IMR-90 (cell line): ENCODE results near the gene PHF21B. TPM values are rescaled to one million over a fixed set of nuclear protein-coding genes. Genes with fewer than 3 reads are reported as not detected.

Source experiments
- ATAC-seq: fragments of 200-7000 bp; cut with Tn5 transposase; 2 replicates; pipeline ENCODE4 v1.9.1; 2020; ENCODE audit warnings: low read depth, mild to moderate bottlenecking, moderate library complexity
- BruUV-seq: library from RNA; stranded (reverse); fragments of 400-500 nt; replicated peaks from 2 replicates; lab custom pipeline; 2021; lab: Mats Ljungman, UMichigan
- CTCF ChIA-PET: fragments of 300-600 bp; formaldehyde crosslinking; extraction: SDS; loops from one replicate; lab custom pipeline; 2021; ENCODE audit warnings: antibody characterized with exemption; lab: Yijun Ruan, JAX
- POLR2A ChIA-PET: fragments of 300-600 bp; sonication (Branson Sonifier 250); formaldehyde crosslinking; loops from one replicate; lab custom pipeline; 2022; ENCODE audit warnings: antibody characterized with exemption; ENCODE audit not compliant: unreplicated experiment; lab: Charles Lee
- DNase-seq: peaks from one replicate; pipeline ENCODE4 v3.0.0; 2013
- H2AFZ ChIP-seq: replicated peaks from 2 replicates; pipeline ENCODE3; 2013; ENCODE audit warnings: low read length, mild to moderate bottlenecking; ENCODE audit not compliant: poor library complexity
- H2AK5ac ChIP-seq: 2 replicates; pipeline ENCODE4 v1.6.1; 2013; ENCODE audit warnings: low read depth, low read length, inconsistent platforms
- H2AK9ac ChIP-seq: replicated peaks from 2 replicates; pipeline ENCODE3; 2013; ENCODE audit warnings: mild to moderate bottlenecking, low read depth, low read length, moderate library complexity; ENCODE audit not compliant: poor library complexity
- H2BK120ac ChIP-seq: 2 replicates; pipeline ENCODE4 v1.6.1; 2013; ENCODE audit warnings: low read depth, low read length, inconsistent platforms
- H2BK15ac ChIP-seq: 3 replicates; pipeline ENCODE4 v1.6.1; 2013; ENCODE audit warnings: low read depth, low read length, inconsistent platforms
- H2BK20ac ChIP-seq: 2 replicates; pipeline ENCODE4 v1.6.1; 2013; ENCODE audit warnings: low read depth, mild to moderate bottlenecking, inconsistent platforms, low read length, moderate library complexity
- H2BK5ac ChIP-seq: 2 replicates; pipeline ENCODE4 v1.6.1; 2013; ENCODE audit warnings: mild to moderate bottlenecking, low read depth, low read length, inconsistent platforms; ENCODE audit not compliant: poor library complexity, severe bottlenecking
- H3K14ac ChIP-seq: replicated peaks from 2 replicates; pipeline ENCODE4 v1.6.1; 2013; ENCODE audit warnings: low read depth, low read length, inconsistent platforms
- H3K18ac ChIP-seq: 2 replicates; pipeline ENCODE4 v1.6.1; 2013; ENCODE audit warnings: low read depth, low read length, control low read depth
- H3K23ac ChIP-seq: 2 replicates; pipeline ENCODE4 v1.6.1; 2013; ENCODE audit warnings: low read depth, low read length, inconsistent platforms
- H3K27ac ChIP-seq: 2 replicates; pipeline ENCODE4 v1.5.1; 2013; ENCODE audit warnings: mild to moderate bottlenecking, control low read depth, low read length; ENCODE audit not compliant: insufficient read depth
- H3K27me3 ChIP-seq: 2 replicates; pipeline ENCODE4 v1.6.1; 2013; ENCODE audit warnings: low read length; ENCODE audit not compliant: control insufficient read depth, insufficient read depth
- H3K36me3 ChIP-seq: 2 replicates; pipeline ENCODE4 v1.6.1; 2013; ENCODE audit warnings: low read length, mixed read lengths; ENCODE audit not compliant: control insufficient read depth, insufficient read depth
- H3K4ac ChIP-seq: 2 replicates; pipeline ENCODE4 v1.6.1; 2013; ENCODE audit warnings: low read depth, low read length, inconsistent platforms
- H3K4me1 ChIP-seq: 2 replicates; pipeline ENCODE4 v1.6.1; 2013; ENCODE audit warnings: low read length, mixed read lengths; ENCODE audit not compliant: control insufficient read depth, insufficient read depth
- H3K4me2 ChIP-seq: 2 replicates; pipeline ENCODE4 v1.6.1; 2013; ENCODE audit warnings: low read depth, mild to moderate bottlenecking, control low read depth, low read length, moderate library complexity
- H3K4me3 ChIP-seq: 2 replicates; pipeline ENCODE4 v1.5.1; 2013; ENCODE audit warnings: low read depth, mild to moderate bottlenecking, control low read depth, low read length, moderate library complexity; ENCODE audit not compliant: insufficient read depth
- H3K56ac ChIP-seq: 2 replicates; pipeline ENCODE4 v1.6.1; 2013; ENCODE audit warnings: low read length, inconsistent platforms; ENCODE audit not compliant: insufficient read depth; ENCODE audit errors: extremely low read depth
- H3K79me1 ChIP-seq, 2 experiments: 2 replicates each; pipeline ENCODE4 v1.6.1; 2013; ENCODE audit warnings: low read length in 2 of 2, inconsistent platforms in 1 of 2, low read depth in 1 of 2
- H3K9ac ChIP-seq: 2 replicates; pipeline ENCODE4 v1.6.1; 2013; ENCODE audit warnings: low read depth, low read length, control low read depth
- H3K9me1 ChIP-seq: 2 replicates; pipeline ENCODE4 v1.6.1; 2013; ENCODE audit warnings: low read length, inconsistent platforms; ENCODE audit not compliant: insufficient read depth
- H3K9me3 ChIP-seq: 2 replicates; pipeline ENCODE4 v1.6.1; 2013; ENCODE audit warnings: low read length; ENCODE audit not compliant: control insufficient read depth, insufficient read depth
- H4K20me1 ChIP-seq: 2 replicates; pipeline ENCODE4 v1.6.1; 2013; ENCODE audit warnings: low read length, inconsistent platforms; ENCODE audit not compliant: insufficient read depth
- H4K5ac ChIP-seq: 2 replicates; pipeline ENCODE4 v1.6.1; 2013; ENCODE audit warnings: mild to moderate bottlenecking, low read depth, low read length, control low read depth
- H4K8ac ChIP-seq, 2 experiments: 2 replicates each; pipeline ENCODE4 v1.6.1; 2013; ENCODE audit warnings: low read depth in 2 of 2, low read length in 2 of 2, control low read depth in 1 of 2, inconsistent platforms in 1 of 2
- H4K91ac ChIP-seq: 2 replicates; pipeline ENCODE4 v1.6.1; 2013; ENCODE audit warnings: low read depth, low read length, inconsistent platforms; ENCODE audit not compliant: insufficient read depth
- BHLHE40 ChIP-seq: fragments of 150-350 bp; IDR thresholded peaks from 2 replicates; pipeline ENCODE4 v1.6.1; 2016; ENCODE audit warnings: mild to moderate bottlenecking, low read depth, low read length
- CEBPB ChIP-seq: IDR thresholded peaks from 2 replicates; pipeline ENCODE4 v1.6.1; 2012; ENCODE audit warnings: low read depth, low read length, improper control_type of control experiment
- CHD1 ChIP-seq: IDR thresholded peaks from 2 replicates; pipeline ENCODE4 v1.6.1; 2012; ENCODE audit warnings: low read depth, low read length, improper control_type of control experiment
- FOS ChIP-seq: fragments of 150-350 bp; IDR thresholded peaks from 2 replicates; pipeline ENCODE4 v1.6.1; 2016; ENCODE audit warnings: low read depth, low read length
- MAFK ChIP-seq: IDR thresholded peaks from 2 replicates; pipeline ENCODE4 v1.6.1; 2012; ENCODE audit warnings: low read depth, low read length, improper control_type of control experiment
- MAZ ChIP-seq: IDR thresholded peaks from 2 replicates; pipeline ENCODE4 v1.6.1; 2012; ENCODE audit warnings: low read depth, mild to moderate bottlenecking, low read length, improper control_type of control experiment, moderate library complexity, borderline replicate concordance
- MXI1 ChIP-seq: IDR thresholded peaks from 2 replicates; pipeline ENCODE4 v1.6.1; 2012; ENCODE audit warnings: low read depth, mild to moderate bottlenecking, low read length, moderate library complexity, borderline replicate concordance
- NFE2L2 ChIP-seq: fragments of 150-350 bp; IDR thresholded peaks from 2 replicates; pipeline ENCODE4 v1.6.1; 2016; ENCODE audit warnings: low read depth, mild to moderate bottlenecking, low read length
- POLR2A ChIP-seq: IDR thresholded peaks from 2 replicates; pipeline ENCODE4 v1.6.1; 2012; ENCODE audit warnings: mild to moderate bottlenecking, low read depth, low read length
- RAD21 ChIP-seq: IDR thresholded peaks from 2 replicates; pipeline ENCODE4 v1.6.1; 2012; ENCODE audit warnings: low read length, improper control_type of control experiment
- RCOR1 ChIP-seq: IDR thresholded peaks from 2 replicates; pipeline ENCODE4 v1.6.1; 2012; ENCODE audit warnings: mild to moderate bottlenecking, low read length, improper control_type of control experiment; ENCODE audit not compliant: insufficient replicate concordance
- RFX5 ChIP-seq: IDR thresholded peaks from 2 replicates; pipeline ENCODE4 v1.8.0; 2012; ENCODE audit warnings: low read depth, mild to moderate bottlenecking, low read length, moderate library complexity
- SMC3 ChIP-seq: fragments of 150-350 bp; IDR thresholded peaks from 2 replicates; pipeline ENCODE4 v1.6.1; 2016; ENCODE audit warnings: low read depth, mild to moderate bottlenecking, antibody characterized with exemption, low read length, moderate library complexity
- USF2 ChIP-seq: fragments of 150-350 bp; IDR thresholded peaks from 2 replicates; pipeline ENCODE4 v1.6.1; 2017; ENCODE audit warnings: mild to moderate bottlenecking, antibody characterized with exemption, low read length, low read depth
- WGBS, 2 experiments: methylation state at CpG; one replicate each; pipeline versions ENCODE4 v1.1.5 to v1.1.7; 2013; ENCODE audit warnings: missing lambda C conversion rate in 2 of 2; ENCODE audit not compliant: insufficient read length in 1 of 2; ENCODE audit errors: extremely low coverage in 2 of 2; 5-methylcytosine and 5-hydroxymethylcytosine counted together
- dilution Hi-C: fragments of 300-500 bp; cut with HindIII; formaldehyde crosslinking; loops from one replicate; pipeline ENCODE4 v1.14.3; 2018; ENCODE audit warnings: low sequenced_read_pairs; ENCODE audit not compliant: unreplicated experiment
- in situ Hi-C: fragments of 300-500 bp; cut with MboI; formaldehyde crosslinking; loops from 3 replicates; pipeline ENCODE4 v1.14.3; 2019; ENCODE audit warnings: low sequenced_read_pairs, inconsistent platforms, mixed read lengths
- intact Hi-C: fragments of 100-400 bp; cut with micrococcal nuclease; formaldehyde crosslinking; loops from 2 replicates; pipeline ENCODE4 v1.10.0; 2022
- polyA plus RNA-seq, 3 experiments: library from polyadenylated mRNA; depleted of rRNA; stranded (reverse); fragments of >200 nt; gene quantifications; 2 replicates each; pipeline ENCODE4 v1.2.3, GENCODE V29; 2012; ENCODE audit warnings: low replicate concordance in 1 of 3
- total RNA-seq: library from RNA; depleted of rRNA; stranded (reverse); fragments of >200 nt; gene quantifications from 2 replicates; pipeline ENCODE4 v1.2.3, GENCODE V29; 2012
- TF ChIP-seq, protein P1 (sequence below): conservative IDR thresholded peaks from 2 replicates; pipeline ENCODE4 v1.5.1; 2012; ENCODE audit warnings: mild to moderate bottlenecking, low read depth, low read length, improper control_type of control experiment
- TF ChIP-seq, protein P2 (sequence below): fragments of 150-350 bp; IDR thresholded peaks from 2 replicates; pipeline ENCODE4 v1.6.1; 2016; ENCODE audit warnings: low read depth, mild to moderate bottlenecking, low read length, moderate library complexity, borderline replicate concordance

The PHF21B gene
- total and polyA plus RNA-seq, 2 of the 4 experiments (the other 2 are of a cell fraction), result 0.02 TPM; not detected in 1

GRCh38 chr22:44954149-44954548 lies 55.7 kb downstream of the PHF21B start:
- Histone ChIP-seq H3K9me1 (no peaks in the 10 kb centered on the region), H3K4me1 (no peaks in the 10 kb centered on the region), H3K79me1 (no peaks in the 10 kb centered on the region), H4K8ac (no peak overlapping the region), H3K23ac (no peak overlapping the region), H2BK120ac (no peak overlapping the region), H3K9me3 (no peaks in the 10 kb centered on the region), H3K4ac (no peak overlapping the region), H2BK20ac (no peak overlapping the region), H4K20me1 (no peaks in the 10 kb centered on the region; the same call in 1 of the 2 replicates), H3K18ac (no peak overlapping the region), H3K27me3 (peaks cover 39% of the 10 kb centered on the region), H3K4me3 (no peak overlapping the region), H2AK5ac (no peak overlapping the region), H2BK5ac (no peak overlapping the region), H3K36me3 (no peaks in the 10 kb centered on the region), H4K91ac (no peak overlapping the region), H2AK9ac (no peak overlapping the region), H2AFZ (no peak overlapping the region), H4K5ac (no peak overlapping the region), H2BK15ac (no peak overlapping the region), H3K9ac (no peak overlapping the region), H3K56ac (no peak overlapping the region), H3K27ac (no peak overlapping the region), H3K14ac (no peak overlapping the region), H3K4me2 (no peak overlapping the region)
- intact Hi-C loops (no loop called here), dilution Hi-C loops (no loop called here), in situ Hi-C loops (no loop called here)
- no TSS peak for BruUV-seq
- ChIA-PET CTCF (no interaction called here), POLR2A (no interaction called here)
- ATAC-seq (no peak), DNase-seq (no peak)
- TF ChIP-seq BHLHE40 (no peak), CEBPB (no peak), MAZ (no peak), MXI1 (no peak), NFE2L2 (no peak), POLR2A (no peak), SMC3 (no peak), RCOR1 (no peak), USF2 (no peak), RFX5 (no peak), RAD21 (no peak), MAFK (no peak), FOS (no peak), CHD1 (no peak)
- TF ChIP-seq, protein P1, sequence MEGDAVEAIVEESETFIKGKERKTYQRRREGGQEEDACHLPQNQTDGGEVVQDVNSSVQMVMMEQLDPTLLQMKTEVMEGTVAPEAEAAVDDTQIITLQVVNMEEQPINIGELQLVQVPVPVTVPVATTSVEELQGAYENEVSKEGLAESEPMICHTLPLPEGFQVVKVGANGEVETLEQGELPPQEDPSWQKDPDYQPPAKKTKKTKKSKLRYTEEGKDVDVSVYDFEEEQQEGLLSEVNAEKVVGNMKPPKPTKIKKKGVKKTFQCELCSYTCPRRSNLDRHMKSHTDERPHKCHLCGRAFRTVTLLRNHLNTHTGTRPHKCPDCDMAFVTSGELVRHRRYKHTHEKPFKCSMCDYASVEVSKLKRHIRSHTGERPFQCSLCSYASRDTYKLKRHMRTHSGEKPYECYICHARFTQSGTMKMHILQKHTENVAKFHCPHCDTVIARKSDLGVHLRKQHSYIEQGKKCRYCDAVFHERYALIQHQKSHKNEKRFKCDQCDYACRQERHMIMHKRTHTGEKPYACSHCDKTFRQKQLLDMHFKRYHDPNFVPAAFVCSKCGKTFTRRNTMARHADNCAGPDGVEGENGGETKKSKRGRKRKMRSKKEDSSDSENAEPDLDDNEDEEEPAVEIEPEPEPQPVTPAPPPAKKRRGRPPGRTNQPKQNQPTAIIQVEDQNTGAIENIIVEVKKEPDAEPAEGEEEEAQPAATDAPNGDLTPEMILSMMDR, result no peak
- TF ChIP-seq, protein P2, sequence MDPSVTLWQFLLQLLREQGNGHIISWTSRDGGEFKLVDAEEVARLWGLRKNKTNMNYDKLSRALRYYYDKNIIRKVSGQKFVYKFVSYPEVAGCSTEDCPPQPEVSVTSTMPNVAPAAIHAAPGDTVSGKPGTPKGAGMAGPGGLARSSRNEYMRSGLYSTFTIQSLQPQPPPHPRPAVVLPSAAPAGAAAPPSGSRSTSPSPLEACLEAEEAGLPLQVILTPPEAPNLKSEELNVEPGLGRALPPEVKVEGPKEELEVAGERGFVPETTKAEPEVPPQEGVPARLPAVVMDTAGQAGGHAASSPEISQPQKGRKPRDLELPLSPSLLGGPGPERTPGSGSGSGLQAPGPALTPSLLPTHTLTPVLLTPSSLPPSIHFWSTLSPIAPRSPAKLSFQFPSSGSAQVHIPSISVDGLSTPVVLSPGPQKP, result no peak
- 13% methylated on average over 2 of the region's 10 CpGs; no CpG with 5 or more reads in 1 of the 2 experiments for WGBS, 2 experiments
